Glutamatergic neuron (in vitro differentiated cells): ENCODE measurements around the gene IGFBP3. TPM values are rescaled to one million over a fixed set of nuclear protein-coding genes. Genes with fewer than 3 reads are reported as not detected.

Experiments used
- DNase-seq: peaks from one replicate; pipeline ENCODE4 v3.0.0; 2022
- H3K27ac Mint-ChIP-seq: one replicate; pipeline ENCODE4 v1.8.0; 2020; ENCODE audit warnings: mild to moderate bottlenecking, mixed read lengths, inconsistent platforms; ENCODE audit not compliant: unreplicated experiment
- H3K27me3 Mint-ChIP-seq: one replicate; pipeline ENCODE4 v1.8.0; 2020; ENCODE audit warnings: mild to moderate bottlenecking, moderate library complexity, mixed read lengths, inconsistent platforms; ENCODE audit not compliant: unreplicated experiment
- H3K36me3 Mint-ChIP-seq: one replicate; pipeline ENCODE4 v1.8.0; 2020; ENCODE audit warnings: mild to moderate bottlenecking, mixed read lengths, inconsistent platforms; ENCODE audit not compliant: unreplicated experiment
- H3K4me1 Mint-ChIP-seq: one replicate; pipeline ENCODE4 v1.8.0; 2020; ENCODE audit warnings: mild to moderate bottlenecking, low read depth, mixed read lengths, inconsistent platforms; ENCODE audit not compliant: unreplicated experiment
- H3K4me3 Mint-ChIP-seq: one replicate; pipeline ENCODE4 v1.8.0; 2020; ENCODE audit warnings: mild to moderate bottlenecking, mixed read lengths, inconsistent platforms; ENCODE audit not compliant: unreplicated experiment
- H3K9me3 Mint-ChIP-seq: one replicate; pipeline ENCODE4 v1.8.0; 2020; ENCODE audit warnings: mild to moderate bottlenecking, moderate library complexity, mixed read lengths, inconsistent platforms; ENCODE audit not compliant: unreplicated experiment
- CTCF ChIP-seq: fragments of 200-600 bp; sonication (generic); IDR thresholded peaks from one replicate; pipeline ENCODE4 v1.5.0; 2021; ENCODE audit not compliant: partially characterized antibody, unreplicated experiment
- total RNA-seq: library from RNA; stranded (reverse); fragmentation: NEBNext Ultra II Directional; extraction: Animal tissue kit (Norgen Biotek cat#: 25700); gene quantifications from one replicate; pipeline ENCODE4 v1.2.1, GENCODE V29; 2021; ENCODE audit not compliant: unreplicated experiment

The IGFBP3 gene
- total RNA-seq, 1 donor from 2014 or later = 0.17 TPM

DNA sequence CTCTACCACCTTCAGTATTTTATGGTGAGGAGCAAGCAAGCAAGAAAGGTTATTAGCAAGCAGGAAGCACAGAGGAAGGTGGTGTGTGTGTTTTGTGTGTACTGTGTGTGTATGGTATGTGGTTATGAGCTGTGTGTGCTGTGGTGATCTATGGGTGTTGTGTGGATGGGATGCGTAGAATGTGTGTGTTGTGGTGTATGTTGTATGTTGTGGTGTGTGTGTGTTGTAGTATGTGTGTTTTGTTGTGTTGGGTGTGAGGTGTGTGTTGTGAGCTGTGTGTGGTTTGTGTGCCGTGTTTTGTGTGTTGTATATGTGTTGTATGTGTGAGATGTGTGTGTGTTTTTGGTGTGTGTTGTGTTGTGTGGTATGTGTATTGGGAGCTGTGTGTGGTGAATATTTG, 16.8 kb upstream of the IGFBP3 start:
- peaks cover 2% of the 10 kb centered on the region for H3K4me1 Mint-ChIP-seq
- no peak for DNase-seq
- TF ChIP-seq CTCF = no peak
- H3K27ac Mint-ChIP-seq = no peak overlapping the region
- H3K4me3 Mint-ChIP-seq = no peak overlapping the region
- H3K36me3 Mint-ChIP-seq = peaks cover 6% of the 10 kb centered on the region
- peaks cover 4% of the 10 kb centered on the region for H3K9me3 Mint-ChIP-seq
- peaks cover 2% of the 10 kb centered on the region for H3K27me3 Mint-ChIP-seq

GRCh38 chr7:45937301-45937700, 16.2 kb upstream of the IGFBP3 start:
- peaks cover 4% of the 10 kb centered on the region for H3K9me3 Mint-ChIP-seq
- TF ChIP-seq CTCF = no peak
- DNase-seq = no peak
- peaks cover 6% of the 10 kb centered on the region for H3K36me3 Mint-ChIP-seq
- peaks cover 2% of the 10 kb centered on the region for H3K4me1 Mint-ChIP-seq
- no peak overlapping the region for H3K27ac Mint-ChIP-seq
- H3K27me3 Mint-ChIP-seq = peaks cover 2% of the 10 kb centered on the region
- H3K4me3 Mint-ChIP-seq = no peak overlapping the region

DNA sequence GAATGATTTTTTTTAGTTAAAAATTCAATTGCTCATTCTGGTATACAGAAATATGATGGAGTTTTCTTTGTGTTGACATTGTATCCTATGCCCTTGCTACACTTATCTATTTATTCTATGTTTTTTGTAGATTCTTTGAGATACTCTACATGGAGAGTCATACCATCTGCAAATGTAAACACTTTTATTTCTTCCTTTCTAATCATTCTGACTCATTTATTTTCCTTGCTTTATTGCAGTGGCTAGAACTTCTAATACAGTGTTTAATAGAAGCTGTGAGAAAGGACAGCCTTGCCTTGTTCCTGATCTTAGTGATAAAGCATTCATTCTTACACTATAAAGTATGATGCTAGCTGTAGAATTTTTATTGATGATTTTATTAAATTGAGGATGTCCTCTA, 9.9 kb upstream of the IGFBP3 start:
- no peaks in the 10 kb centered on the region for H3K9me3 Mint-ChIP-seq
- H3K4me1 Mint-ChIP-seq = no peaks in the 10 kb centered on the region
- TF ChIP-seq CTCF = no peak
- no peak for DNase-seq
- no peaks in the 10 kb centered on the region for H3K27me3 Mint-ChIP-seq
- H3K36me3 Mint-ChIP-seq = no peaks in the 10 kb centered on the region
- no peak overlapping the region for H3K27ac Mint-ChIP-seq
- H3K4me3 Mint-ChIP-seq = no peak overlapping the region

- Mint-ChIP-seq H3K27ac (no peak overlapping the region), H3K36me3 (no peaks in the 10 kb centered on the region), H3K4me1 (peaks cover 5% of the 10 kb centered on the region)
Observed at GRCh38 chr7:45927721-45928120, 6.6 kb upstream of the IGFBP3 start.

DNA sequence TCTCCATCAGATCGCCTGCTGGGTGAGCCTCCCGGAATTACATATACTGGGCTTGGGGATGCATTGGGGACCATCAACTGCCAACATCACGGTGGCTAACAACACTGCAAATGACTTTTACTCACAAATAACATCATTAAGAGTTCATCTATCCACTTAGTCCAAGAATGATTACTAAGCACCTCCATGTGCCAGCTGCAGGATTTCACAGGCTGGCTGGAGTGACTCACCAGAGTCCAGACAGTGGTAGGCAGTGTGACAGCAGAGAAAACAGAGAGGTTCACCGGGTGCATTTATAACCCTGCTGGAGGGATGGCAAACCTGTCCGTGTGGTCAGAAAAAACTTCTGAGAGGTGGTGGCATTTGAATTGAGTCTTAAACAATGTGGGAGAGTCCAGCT, 3.2 kb upstream of the IGFBP3 start:
- Mint-ChIP-seq H3K4me1 (peaks cover 14% of the 10 kb centered on the region), H3K9me3 (peaks cover 1% of the 10 kb centered on the region), H3K36me3 (no peaks in the 10 kb centered on the region), H3K27me3 (peaks cover 13% of the 10 kb centered on the region), H3K27ac (no peak overlapping the region), H3K4me3 (no peak overlapping the region)
- DNase-seq = no peak
- no peak for TF ChIP-seq CTCF

More at GRCh38 chr7:45927721-45928120, 6.6 kb upstream of the IGFBP3 start:
- no peak for TF ChIP-seq CTCF
- Mint-ChIP-seq H3K27me3 (peaks cover 1% of the 10 kb centered on the region), H3K4me3 (no peak overlapping the region), H3K9me3 (peaks cover 1% of the 10 kb centered on the region)
- no peak for DNase-seq
